Inferior parietal cortex (tissue), 1 donor: ENCODE results near the gene OAT.

Experiments
- DNase-seq: peaks from one replicate; pipeline ENCODE4 v3.0.0-alpha.2; 2016; ENCODE audit errors: extremely low spot score

The OAT gene

DNA sequence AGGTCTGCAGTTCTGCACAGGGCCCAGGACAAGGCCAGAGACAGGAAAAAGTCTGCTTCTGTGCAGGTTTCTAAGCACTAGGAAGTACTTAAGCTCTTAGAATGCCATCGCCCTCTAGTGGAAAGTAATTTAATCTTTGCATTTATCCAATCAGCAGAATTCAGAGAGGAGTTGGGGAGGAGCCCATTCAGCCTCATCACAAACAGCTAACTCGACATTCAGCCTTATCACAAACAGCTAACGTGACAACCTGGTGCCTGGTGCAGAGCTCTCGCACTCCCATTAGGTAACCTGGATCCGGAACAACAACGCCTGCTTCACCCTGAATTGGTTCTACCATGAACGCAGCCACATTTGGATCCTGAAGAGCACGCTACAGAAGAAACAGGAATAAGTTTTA lies 15.2 kb downstream of the OAT start:
- DNase-seq, result peak; percentile 87

GRCh38 chr10:124402273-124402672 lies 16.4 kb downstream of the OAT start:
- DNase-seq, result no peak

- DNase-seq, result no peak
These were observed 17.1 kb downstream of the OAT start for GRCh38 chr10:124401633-124402032.

GRCh38 chr10:124394583-124394982 lies 24.1 kb downstream of the OAT start:
- no peak for DNase-seq

DNA sequence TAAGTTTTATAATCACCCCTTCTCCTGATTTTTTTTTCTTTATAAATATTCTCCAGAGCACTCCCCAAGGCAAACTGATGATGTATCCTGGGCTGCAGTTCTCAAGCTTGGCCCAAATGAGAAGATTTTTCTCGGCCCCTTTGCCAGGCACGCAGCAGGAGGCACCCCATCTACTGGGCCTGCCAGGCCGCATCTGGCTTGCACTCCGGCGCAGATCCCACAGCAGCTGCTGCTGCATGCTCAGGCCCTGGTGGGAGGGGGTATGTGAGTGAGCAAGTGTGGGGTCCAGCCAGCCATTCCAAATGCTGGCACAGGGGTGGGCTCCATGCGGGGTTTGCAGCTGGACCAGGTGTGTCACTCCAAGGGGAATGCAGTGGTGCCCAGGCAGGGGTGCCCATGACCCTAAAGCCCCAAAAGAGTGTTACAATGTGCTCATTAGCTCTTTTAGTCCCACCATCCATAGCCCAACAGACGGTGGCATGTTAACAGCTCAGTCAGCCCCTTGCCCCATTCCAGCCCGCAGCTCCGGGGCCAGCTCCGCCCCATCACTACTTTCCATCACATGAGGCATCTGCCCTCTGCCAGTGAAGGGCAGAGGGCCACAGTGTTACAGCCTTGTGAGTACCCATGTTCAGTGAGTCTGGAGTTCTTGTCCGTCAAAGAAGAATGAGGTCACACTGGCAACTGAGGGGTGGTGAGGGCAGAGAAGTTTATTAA lies 25.9 kb downstream of the OAT start:
- DNase-seq, result no peak

- DNase-seq, result no peak
These were observed 28.1 kb downstream of the OAT start for GRCh38 chr10:124390471-124391187.

DNA sequence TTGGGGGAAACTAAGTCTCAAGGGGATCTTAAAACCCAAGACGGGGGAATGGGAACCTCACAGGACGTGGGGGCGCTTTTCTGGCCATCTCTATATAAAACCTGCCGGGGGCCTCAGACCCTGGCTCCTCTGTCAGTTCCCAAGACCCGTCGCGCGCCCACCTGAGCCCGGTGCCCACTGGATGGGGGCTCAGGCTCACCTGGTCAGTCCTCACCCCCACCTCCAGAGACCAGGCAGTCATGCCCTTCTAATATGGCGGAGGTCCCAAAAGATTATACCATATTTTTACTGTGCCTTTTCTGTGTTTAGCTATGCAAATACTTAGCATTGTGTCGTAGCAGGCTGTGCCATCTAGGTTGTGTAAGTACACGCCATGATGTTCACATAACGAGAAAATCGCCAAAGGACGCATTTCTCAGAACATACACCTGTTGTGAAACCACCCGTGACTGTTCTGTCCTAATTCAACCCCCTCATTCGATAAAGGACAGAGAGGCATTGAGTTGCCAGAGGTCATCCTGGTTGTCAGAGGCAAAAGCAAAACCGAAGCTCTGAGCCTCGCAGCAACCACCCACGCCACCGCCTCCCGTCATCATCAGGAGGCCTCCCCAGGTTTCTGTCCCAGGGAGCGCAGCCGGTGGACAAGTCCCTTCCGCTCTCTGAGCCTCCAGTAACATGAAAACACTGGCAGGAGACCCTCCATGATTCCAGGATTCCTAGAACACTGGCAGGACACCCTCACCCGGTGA lies 28.9 kb downstream of the OAT start:
- DNase-seq, result no peak

GRCh38 chr10:124388823-124389612 lies 29.7 kb downstream of the OAT start:
- DNase-seq, result peak; percentile 86

- no peak for DNase-seq
These were observed 30.3 kb downstream of the OAT start for GRCh38 chr10:124388476-124388822.

GRCh38 chr10:124387078-124387874 lies 31.4 kb downstream of the OAT start:
- no peak for DNase-seq

DNA sequence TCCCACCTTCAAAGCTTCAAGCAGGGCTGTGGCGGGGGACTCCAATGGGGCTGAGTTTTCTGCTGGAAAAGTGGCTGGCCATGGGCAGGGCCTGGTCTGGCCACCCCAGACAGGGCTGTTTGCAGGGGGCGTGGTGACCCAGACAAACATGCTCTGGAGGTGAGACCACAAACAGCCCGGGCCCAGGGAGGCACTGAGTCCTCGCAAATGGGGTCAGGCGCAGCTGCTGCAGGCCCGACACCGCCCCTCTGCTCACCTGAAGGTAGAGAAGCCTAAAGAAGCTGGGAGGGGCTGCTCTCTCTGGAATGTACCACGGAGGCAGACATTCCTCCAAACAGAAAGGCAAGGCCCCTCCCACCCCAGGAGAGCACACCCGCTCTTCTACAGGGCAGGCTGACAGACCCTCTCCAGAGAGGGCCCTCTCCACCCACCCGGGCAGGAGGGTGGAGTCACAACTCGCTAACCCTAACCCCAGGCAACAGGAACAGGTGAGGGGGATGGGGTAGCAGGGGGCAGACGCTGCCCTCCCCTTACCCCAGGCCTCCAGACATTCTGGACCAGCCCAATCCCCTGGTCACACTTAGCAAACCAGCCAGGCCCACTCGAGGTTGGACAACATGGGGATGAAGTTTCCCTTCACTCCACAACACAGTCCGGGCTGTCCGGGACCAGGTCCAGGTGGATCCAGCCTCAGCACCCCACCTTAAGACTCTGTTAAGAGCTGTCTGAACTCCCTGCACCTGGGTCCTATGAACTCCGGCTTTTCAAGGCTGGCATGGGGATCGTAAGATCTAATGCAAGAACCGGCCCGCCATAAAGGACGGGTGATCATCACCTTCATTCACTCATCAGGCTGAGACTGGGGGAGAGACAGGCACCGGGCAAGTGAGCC lies 32.3 kb downstream of the OAT start:
- DNase-seq, result no peak

- no peak for DNase-seq
These were observed 33.0 kb downstream of the OAT start for GRCh38 chr10:124385627-124386185.

- DNase-seq, result no peak
These were observed 34.0 kb downstream of the OAT start for GRCh38 chr10:124384591-124385190.

DNA sequence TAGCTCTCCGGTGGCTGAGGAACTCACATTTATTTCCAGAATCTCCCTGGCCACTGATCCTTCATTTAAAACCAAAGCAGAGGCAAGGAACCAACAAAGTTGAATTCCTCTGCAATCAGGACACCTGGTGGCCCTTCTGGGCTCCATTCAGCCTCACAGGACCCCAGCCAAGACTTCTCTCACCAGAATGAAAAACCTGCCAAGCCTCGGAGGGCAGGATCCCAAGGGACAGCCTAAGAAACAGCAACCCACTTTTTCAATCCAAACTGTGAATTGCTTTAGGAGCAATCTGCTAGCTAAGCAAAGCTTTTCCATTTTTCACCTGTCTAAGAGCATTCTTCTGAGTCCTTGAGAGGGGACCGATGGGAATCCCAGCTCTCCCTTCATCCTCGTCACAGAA lies 34.6 kb downstream of the OAT start:
- no peak for DNase-seq

DNA sequence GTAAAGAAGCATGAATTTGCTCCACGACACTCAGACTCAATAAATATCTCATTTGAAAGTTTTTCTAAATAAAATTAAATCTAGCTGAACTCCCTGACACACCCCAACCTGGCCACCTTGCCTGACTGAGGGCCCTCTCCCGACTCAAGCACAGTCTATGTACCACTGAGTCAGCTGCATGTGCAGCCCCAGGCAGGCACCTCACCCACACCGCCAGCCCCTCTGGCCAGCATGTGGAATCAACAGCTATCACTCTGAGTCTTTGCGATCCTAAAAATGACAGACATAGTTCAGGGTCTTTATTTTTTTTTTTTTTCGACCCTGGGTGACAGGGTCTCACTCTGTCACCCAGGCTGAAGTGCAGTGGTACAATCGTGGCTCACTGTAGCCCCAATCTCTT lies 35.2 kb downstream of the OAT start:
- no peak for DNase-seq

- no peak for DNase-seq
These were observed 37.6 kb downstream of the OAT start for GRCh38 chr10:124381011-124381611.

DNA sequence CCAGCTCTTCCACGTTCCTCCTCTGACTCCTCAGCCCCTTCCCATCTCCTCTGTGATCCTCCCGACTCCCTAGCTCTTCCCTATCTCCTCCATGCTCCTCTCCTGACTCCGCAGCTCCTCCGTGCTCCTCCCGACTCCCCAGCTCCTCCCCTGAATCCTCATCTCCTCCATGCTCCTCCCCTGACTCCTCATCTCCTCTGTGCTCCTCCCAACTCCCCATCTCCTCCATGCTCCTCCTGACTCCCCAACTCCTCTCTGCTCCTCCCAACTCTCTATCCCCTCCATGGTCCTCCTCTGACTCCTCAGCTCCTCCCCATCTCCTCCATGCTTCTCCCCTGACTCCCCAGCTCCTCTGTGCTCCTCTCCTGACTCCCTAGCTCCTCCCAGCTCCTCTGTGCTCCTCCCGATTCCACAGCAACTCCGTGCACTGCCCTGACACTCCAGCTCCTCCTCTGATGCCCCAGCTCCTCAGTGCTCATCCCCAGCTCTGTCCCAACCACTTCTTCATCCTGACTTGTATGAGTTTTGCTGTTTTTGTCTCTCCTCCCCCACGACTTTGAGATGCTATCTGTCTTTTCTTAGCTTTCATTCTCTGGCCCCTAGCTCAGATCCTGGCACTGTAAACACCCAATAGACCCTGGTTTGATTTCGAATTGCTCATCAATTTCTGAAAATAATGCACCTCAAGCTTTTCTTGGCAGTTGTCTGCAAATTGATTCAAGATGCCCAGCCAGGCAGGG lies 38.3 kb downstream of the OAT start:
- DNase-seq, result no peak

- DNase-seq, result no peak
These were observed 39.0 kb downstream of the OAT start for GRCh38 chr10:124379609-124380193.
